ENCODE results near the gene HMGN5.

Gene HMGN5

GRCh38 chrX:81114757-81115156 lies 87.0 kb downstream of the HMGN5 start:
- DNase-seq, result no peak

- no peak for DNase-seq
These were observed 91.4 kb downstream of the HMGN5 start for GRCh38 chrX:81110286-81110685.

GRCh38 chrX:81082649-81083048 lies 119.1 kb downstream of the HMGN5 start:
- DNase-seq, result no peak
